Measurements from ENCODE around the gene ITGA8.

The ITGA8 gene

GRCh38 chr10:15516256-15517085, 203.3 kb downstream of the ITGA8 start:
- TF ChIP-seq CTCF (IDR thresholded peaks at IDR 0.05; ENCODE audit: low read depth, low read length, missing control alignments), result no peak
- no peak overlapping the region for H3K4me3 ChIP-seq (replicated peaks; ENCODE audit: low read depth, low read length)
- no peak for DNase-seq (ENCODE audit: extremely low read depth, low read depth)

GRCh38 chr10:15515202-15515601, 204.5 kb downstream of the ITGA8 start:
- peak; percentile 32 for DNase-seq (ENCODE audit: extremely low read depth, low read depth)
- no peak for TF ChIP-seq CTCF (IDR thresholded peaks at IDR 0.05; ENCODE audit: low read depth, low read length, missing control alignments)
- H3K4me3 ChIP-seq (replicated peaks; ENCODE audit: low read depth, low read length), result no peak overlapping the region

DNA sequence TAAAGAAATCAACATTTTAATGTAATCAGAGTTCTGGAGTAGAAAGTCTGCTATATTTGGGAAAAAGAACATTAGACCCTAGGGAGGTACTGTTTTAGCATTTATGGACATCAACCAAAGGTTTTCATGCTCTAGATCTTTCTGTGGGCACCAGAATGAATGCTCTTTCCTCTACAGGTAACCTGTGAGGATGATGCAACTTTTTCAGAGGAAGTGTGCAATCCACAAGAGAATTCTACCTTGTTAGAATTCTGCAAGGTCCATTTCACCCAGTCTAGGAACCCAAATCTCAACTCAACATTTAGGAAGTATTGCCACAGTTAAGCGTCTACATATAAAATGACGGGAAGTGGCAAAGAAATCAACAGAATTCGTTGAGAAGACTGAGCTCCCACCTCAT, 208.8 kb downstream of the ITGA8 start:
- H3K4me3 ChIP-seq (replicated peaks; ENCODE audit: low read depth, low read length), result no peak overlapping the region
- no peak for DNase-seq (ENCODE audit: extremely low read depth, low read depth)
- no peak for TF ChIP-seq CTCF (IDR thresholded peaks at IDR 0.05; ENCODE audit: low read depth, low read length, missing control alignments)

DNA sequence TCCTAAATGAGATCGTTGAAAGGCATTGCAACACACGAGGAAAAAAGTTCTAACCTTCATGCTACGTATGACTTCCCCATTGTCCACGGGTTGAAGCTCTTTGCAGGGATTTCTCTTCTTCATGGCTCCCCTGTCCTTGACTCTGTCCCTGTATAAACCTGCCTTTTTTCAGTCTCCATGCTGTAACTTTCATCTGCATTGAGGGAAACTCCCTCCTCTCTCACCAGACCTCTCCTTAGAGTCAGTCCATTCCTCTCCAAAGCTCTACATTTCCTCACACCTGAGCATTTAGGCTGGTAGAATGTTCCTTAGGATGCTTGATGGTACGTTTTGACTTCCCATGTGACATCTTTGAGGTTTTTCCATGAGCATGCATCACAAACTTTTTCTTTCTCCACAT, 214.4 kb downstream of the ITGA8 start:
- no peak for DNase-seq (ENCODE audit: extremely low read depth, low read depth)
- no peak for TF ChIP-seq CTCF (IDR thresholded peaks at IDR 0.05; ENCODE audit: low read depth, low read length, missing control alignments)

DNA sequence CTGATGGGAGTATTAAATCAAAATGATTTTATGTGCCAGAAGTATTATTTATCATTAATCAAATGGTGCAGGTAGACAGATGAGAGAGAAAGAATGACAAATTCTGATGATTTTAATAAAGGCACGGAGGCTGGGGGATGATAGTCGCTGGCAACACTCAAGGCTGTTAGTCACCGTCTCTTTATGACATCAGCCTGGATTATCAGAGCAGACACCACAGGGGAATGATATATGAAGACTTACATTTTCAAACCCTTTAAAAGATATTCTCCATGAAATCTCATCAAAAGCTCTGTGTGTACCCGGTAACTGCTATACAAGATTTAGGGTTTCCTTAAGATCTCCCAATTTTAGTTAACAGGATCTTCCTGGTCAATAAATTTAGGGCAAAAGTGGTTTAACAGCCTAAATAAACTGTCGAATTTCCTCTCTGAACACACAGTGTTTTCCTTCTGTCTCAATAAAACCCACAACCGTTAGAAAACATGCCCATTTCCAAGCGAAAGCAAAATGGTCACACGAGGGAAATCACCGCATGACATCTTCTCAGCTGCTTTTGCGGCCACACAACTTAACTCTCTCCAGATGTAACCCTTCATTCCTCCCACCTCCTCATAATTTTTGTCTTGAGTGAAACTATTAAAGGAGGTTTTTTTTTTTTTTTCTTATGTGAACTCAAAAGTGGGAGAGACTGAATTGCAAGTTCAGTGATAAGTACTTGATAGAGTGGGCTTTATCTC, 215.5 kb downstream of the ITGA8 start:
- peak overlapping the region; percentile 10; the same call in 1 of the 2 replicates for H3K4me3 ChIP-seq (replicated peaks; ENCODE audit: low read depth, low read length)
- no peak for TF ChIP-seq CTCF (IDR thresholded peaks at IDR 0.05; ENCODE audit: low read depth, low read length, missing control alignments)
- peak; percentile 49 for DNase-seq (ENCODE audit: extremely low read depth, low read depth)

More for the DNA sequence above, 214.4 kb downstream of the ITGA8 start:
- H3K4me3 ChIP-seq (replicated peaks; ENCODE audit: low read depth, low read length), result no peak overlapping the region

DNA sequence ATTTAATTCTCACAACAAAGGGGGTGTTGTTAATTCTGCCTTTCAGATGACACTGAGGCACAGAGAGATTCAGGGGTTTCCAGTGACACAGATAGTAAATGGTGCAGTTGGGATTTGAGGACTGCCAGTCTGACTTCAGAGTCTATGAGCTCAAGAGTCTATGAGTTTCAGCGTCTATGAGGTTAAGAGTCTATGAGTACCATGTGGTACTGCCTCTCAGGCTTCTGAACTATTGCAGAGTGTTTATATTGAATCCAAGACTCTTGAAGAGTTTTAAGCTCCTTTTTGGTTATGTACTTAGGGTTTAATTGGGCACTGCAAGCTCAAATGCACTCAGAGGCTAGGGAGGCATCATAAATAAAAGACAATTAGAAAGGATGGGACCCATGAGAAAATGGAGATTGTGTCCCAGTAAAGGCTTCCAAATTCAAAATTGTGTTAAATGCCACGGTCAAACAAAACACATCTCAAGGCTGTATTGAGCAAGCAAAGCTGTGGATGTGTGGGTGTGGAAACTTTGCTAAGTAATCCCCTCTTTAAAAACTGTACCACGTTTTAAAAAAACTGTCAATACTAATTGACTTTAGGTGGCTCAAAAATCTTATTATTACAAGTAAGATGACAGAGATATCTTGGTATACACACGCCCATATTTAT, 224.7 kb downstream of the ITGA8 start:
- H3K4me3 ChIP-seq (replicated peaks; ENCODE audit: low read depth, low read length), result no peak overlapping the region
- no peak for TF ChIP-seq CTCF (IDR thresholded peaks at IDR 0.05; ENCODE audit: low read depth, low read length, missing control alignments)
- DNase-seq (ENCODE audit: extremely low read depth, low read depth), result no peak
